ENCODE results near the gene TMEM117. TPM values are rescaled to one million over a fixed set of nuclear protein-coding genes. Genes with fewer than 3 reads are reported as not detected.

Gene TMEM117
- total RNA-seq, 1 donor from 2014 or later: 13.1 TPM

GRCh38 chr12:44389038-44389437, 553.2 kb downstream of the TMEM117 start:
- H4K20me1 ChIP-seq (ENCODE audit: insufficient read depth, low read length): no peaks in the 10 kb centered on the region
- DNase-seq (ENCODE audit: low read depth) (no peak), FAIRE-seq (no peak)
- H3K36me3 ChIP-seq (ENCODE audit: insufficient read depth, low read length): no peaks in the 10 kb centered on the region
- H3K9me3 Mint-ChIP-seq (ENCODE audit: unreplicated experiment): no peaks in the 10 kb centered on the region
- H3K27me3 Mint-ChIP-seq (ENCODE audit: low read depth, unreplicated experiment): no peaks in the 10 kb centered on the region
- no peak overlapping the region for H3K4me3 ChIP-seq (ENCODE audit: insufficient read depth, low read depth, low read length)
- no peak overlapping the region for H3K4me3 Mint-ChIP-seq (ENCODE audit: unreplicated experiment)
- H3K27ac ChIP-seq (ENCODE audit: low read depth, low read length): no peak overlapping the region
- H3K27ac Mint-ChIP-seq (ENCODE audit: unreplicated experiment): no peak overlapping the region
- no peaks in the 10 kb centered on the region for H3K79me2 ChIP-seq (ENCODE audit: insufficient read depth, low read length)
- H3K27me3 ChIP-seq (ENCODE audit: insufficient read depth, low read length): no peaks in the 10 kb centered on the region
- no peak overlapping the region for H2AFZ ChIP-seq (ENCODE audit: low read depth, low read length)
- TF ChIP-seq EZH2 (IDR thresholded peaks at IDR 0.05; ENCODE audit: insufficient read depth, low read length): no peak
- no peak for TF ChIP-seq CTCF (IDR thresholded peaks at IDR 0.05; ENCODE audit: insufficient read depth, low read depth, low read length)
- H3K4me1 Mint-ChIP-seq (ENCODE audit: low read depth, unreplicated experiment): no peaks in the 10 kb centered on the region
- H3K36me3 Mint-ChIP-seq (ENCODE audit: low read depth, unreplicated experiment): no peaks in the 10 kb centered on the region
- H3K9ac ChIP-seq (ENCODE audit: low read length): no peak overlapping the region
- no peak overlapping the region for H3K4me2 ChIP-seq (ENCODE audit: low read length)
- H3K9me3 ChIP-seq (ENCODE audit: insufficient read depth, low read depth, low read length): no peaks in the 10 kb centered on the region
- no peaks in the 10 kb centered on the region for H3K4me1 ChIP-seq (ENCODE audit: insufficient read depth, low read length)

- TF ChIP-seq CTCF (IDR thresholded peaks at IDR 0.05; ENCODE audit: insufficient read depth, low read depth, low read length): no peak
- no peak for TF ChIP-seq EZH2 (IDR thresholded peaks at IDR 0.05; ENCODE audit: insufficient read depth, low read length)
- H3K4me2 ChIP-seq (ENCODE audit: low read length): no peak overlapping the region
- Mint-ChIP-seq H3K9me3 (ENCODE audit: unreplicated experiment) (no peaks in the 10 kb centered on the region), H3K27ac (ENCODE audit: unreplicated experiment) (no peak overlapping the region), H3K27me3 (ENCODE audit: low read depth, unreplicated experiment) (no peaks in the 10 kb centered on the region), H3K4me3 (ENCODE audit: unreplicated experiment) (no peak overlapping the region), H3K4me1 (ENCODE audit: low read depth, unreplicated experiment) (no peaks in the 10 kb centered on the region), H3K36me3 (ENCODE audit: low read depth, unreplicated experiment) (no peaks in the 10 kb centered on the region)
- H4K20me1 ChIP-seq (ENCODE audit: insufficient read depth, low read length): no peaks in the 10 kb centered on the region
- H3K27ac ChIP-seq (ENCODE audit: low read depth, low read length): no peak overlapping the region
- H3K4me1 ChIP-seq (ENCODE audit: insufficient read depth, low read length): no peaks in the 10 kb centered on the region
- H3K9ac ChIP-seq (ENCODE audit: low read length): no peak overlapping the region
- no peak overlapping the region for H2AFZ ChIP-seq (ENCODE audit: low read depth, low read length)
- H3K4me3 ChIP-seq (ENCODE audit: insufficient read depth, low read depth, low read length): no peak overlapping the region
- H3K79me2 ChIP-seq (ENCODE audit: insufficient read depth, low read length): no peaks in the 10 kb centered on the region
- DNase-seq (ENCODE audit: low read depth) (no peak), FAIRE-seq (no peak)
- H3K27me3 ChIP-seq (ENCODE audit: insufficient read depth, low read length): no peaks in the 10 kb centered on the region
- no peaks in the 10 kb centered on the region for H3K9me3 ChIP-seq (ENCODE audit: insufficient read depth, low read depth, low read length)
- no peaks in the 10 kb centered on the region for H3K36me3 ChIP-seq (ENCODE audit: insufficient read depth, low read length)
Observed at GRCh38 chr12:44389896-44390295, 554.0 kb downstream of the TMEM117 start.

GRCh38 chr12:44397631-44398030, 561.8 kb downstream of the TMEM117 start:
- Histone ChIP-seq H3K4me2 (ENCODE audit: low read length) (no peak overlapping the region), H3K27me3 (ENCODE audit: insufficient read depth, low read length) (no peaks in the 10 kb centered on the region), H3K9ac (ENCODE audit: low read length) (no peak overlapping the region), H4K20me1 (ENCODE audit: insufficient read depth, low read length) (no peaks in the 10 kb centered on the region), H3K9me3 (ENCODE audit: insufficient read depth, low read depth, low read length) (no peaks in the 10 kb centered on the region), H3K27ac (ENCODE audit: low read depth, low read length) (no peak overlapping the region), H2AFZ (ENCODE audit: low read depth, low read length) (no peak overlapping the region), H3K79me2 (ENCODE audit: insufficient read depth, low read length) (no peaks in the 10 kb centered on the region), H3K4me3 (ENCODE audit: insufficient read depth, low read depth, low read length) (no peak overlapping the region), H3K36me3 (ENCODE audit: insufficient read depth, low read length) (no peaks in the 10 kb centered on the region), H3K4me1 (ENCODE audit: insufficient read depth, low read length) (no peaks in the 10 kb centered on the region)
- no peak for FAIRE-seq
- H3K27me3 Mint-ChIP-seq (ENCODE audit: low read depth, unreplicated experiment): no peaks in the 10 kb centered on the region
- DNase-seq (ENCODE audit: low read depth): no peak
- no peak overlapping the region for H3K4me3 Mint-ChIP-seq (ENCODE audit: unreplicated experiment)
- H3K4me1 Mint-ChIP-seq (ENCODE audit: low read depth, unreplicated experiment): no peaks in the 10 kb centered on the region
- H3K9me3 Mint-ChIP-seq (ENCODE audit: unreplicated experiment): peaks cover 1% of the 10 kb centered on the region
- TF ChIP-seq CTCF (IDR thresholded peaks at IDR 0.05; ENCODE audit: insufficient read depth, low read depth, low read length) (no peak), EZH2 (IDR thresholded peaks at IDR 0.05; ENCODE audit: insufficient read depth, low read length) (no peak)
- no peaks in the 10 kb centered on the region for H3K36me3 Mint-ChIP-seq (ENCODE audit: low read depth, unreplicated experiment)
- H3K27ac Mint-ChIP-seq (ENCODE audit: unreplicated experiment): no peak overlapping the region
